HG03520 (cell line): Measurements from ENCODE around the gene CACNA2D4.

Source experiments
- ATAC-seq: cut with Tn5 transposase; IDR thresholded peaks from one replicate; pipeline ENCODE4 v1.9.1; 2021; ENCODE audit warnings: mild to moderate bottlenecking, moderate library complexity; ENCODE audit not compliant: unreplicated experiment

Gene CACNA2D4

DNA sequence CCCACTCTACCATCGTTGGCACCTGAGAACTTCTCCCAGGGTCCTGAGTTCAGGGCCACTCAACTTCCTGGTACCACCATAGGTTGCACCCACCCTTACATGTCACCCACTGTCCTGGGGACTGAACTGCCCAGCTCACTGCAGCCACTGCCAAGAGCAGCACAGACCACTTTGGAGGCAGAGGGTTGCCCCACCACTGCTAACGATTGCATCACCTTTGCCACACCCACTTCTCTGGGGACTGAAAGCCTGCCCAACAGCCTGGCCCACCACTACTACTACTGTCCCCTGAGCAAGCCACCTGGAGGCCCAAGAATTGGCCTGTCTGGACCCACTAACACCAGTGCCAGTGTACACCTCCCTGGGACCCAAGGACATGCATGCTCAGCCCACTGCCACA, 27.6 kb downstream of the CACNA2D4 start:
- ATAC-seq, result no peak

- ATAC-seq, result no peak
Measured at GRCh38 chr12:1890119-1890703, 28.2 kb downstream of the CACNA2D4 start.

- ATAC-seq, result no peak
Measured at GRCh38 chr12:1888923-1889322, 29.5 kb downstream of the CACNA2D4 start.

DNA sequence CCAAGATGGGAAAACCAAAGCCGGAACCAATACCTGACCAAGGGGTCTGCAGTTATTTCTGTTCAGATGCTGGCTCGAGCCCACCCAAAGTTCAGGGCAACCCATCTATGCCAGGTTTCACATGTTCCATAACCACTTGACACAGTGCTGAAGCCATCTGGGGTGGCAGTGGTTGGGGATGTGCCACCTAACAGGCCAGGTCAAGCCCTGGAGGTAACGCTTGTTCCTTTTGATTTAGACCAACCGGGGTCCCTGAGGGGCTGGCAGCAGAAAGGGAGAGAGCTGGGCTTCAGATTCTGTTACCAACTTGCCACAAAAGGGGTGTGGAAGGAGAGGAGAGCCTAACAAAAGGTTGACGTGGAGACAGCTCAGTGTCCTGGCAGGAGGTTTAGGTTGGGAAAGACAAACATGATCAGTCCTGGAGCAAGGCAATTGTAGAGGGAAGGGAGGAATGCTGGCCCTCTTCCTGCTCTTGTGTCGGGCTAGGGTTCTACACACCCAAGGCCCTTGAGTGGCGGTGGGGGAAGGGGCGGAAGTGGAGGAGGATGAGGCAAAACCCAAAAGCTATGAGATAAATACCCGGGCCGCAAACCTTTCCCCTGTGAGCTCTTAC, 31.9 kb downstream of the CACNA2D4 start:
- no peak for ATAC-seq

GRCh38 chr12:1885599-1886245, 32.7 kb downstream of the CACNA2D4 start:
- no peak for ATAC-seq

DNA sequence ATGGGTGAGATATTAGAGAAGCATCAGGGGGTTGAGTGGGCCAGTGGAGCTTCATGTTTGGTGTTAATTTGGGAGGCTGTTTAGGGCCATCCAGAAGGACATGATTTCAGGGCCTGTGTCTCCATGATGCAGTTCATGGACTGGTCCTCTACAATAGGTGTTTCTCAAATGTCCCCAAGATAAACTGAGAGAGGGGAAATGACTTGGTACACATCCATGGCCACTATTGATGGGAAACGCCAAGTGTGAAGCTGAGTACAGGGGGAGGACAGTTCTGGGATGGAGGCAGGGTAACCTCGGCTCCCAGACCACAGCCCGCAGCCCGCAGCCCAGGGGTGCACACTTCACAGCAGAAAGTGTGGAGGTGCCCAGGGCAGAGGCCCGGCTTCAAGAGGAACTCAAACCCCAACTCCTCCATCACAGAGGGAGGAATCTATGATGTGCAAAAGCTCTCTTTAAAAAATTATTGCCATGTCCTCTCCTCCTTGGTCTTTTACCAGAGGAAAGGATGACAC, 33.3 kb downstream of the CACNA2D4 start:
- no peak for ATAC-seq

- ATAC-seq, result no peak
Measured at GRCh38 chr12:1884651-1885050, 33.8 kb downstream of the CACNA2D4 start.

DNA sequence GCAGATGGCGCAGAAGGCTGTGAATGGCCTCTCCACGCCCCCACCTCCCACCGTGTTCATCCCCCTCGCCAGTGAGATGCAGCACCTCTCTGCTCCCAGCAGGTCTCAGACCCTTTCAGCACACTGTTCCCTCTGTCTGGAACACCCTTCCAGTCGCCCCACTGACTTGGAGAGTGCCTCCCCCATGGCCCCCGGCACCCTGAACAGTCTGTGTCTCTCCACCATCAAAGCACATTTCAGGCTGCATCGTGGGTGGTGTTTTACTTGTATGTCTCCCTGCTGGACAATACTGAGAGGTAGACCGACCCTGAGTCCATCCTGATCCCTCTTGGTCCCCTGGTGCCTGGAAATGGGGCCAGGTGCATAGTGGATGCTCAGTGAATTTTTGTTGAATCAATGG, 34.9 kb downstream of the CACNA2D4 start:
- ATAC-seq, result no peak

- no peak for ATAC-seq
Measured at GRCh38 chr12:1882850-1883470, 35.5 kb downstream of the CACNA2D4 start.

DNA sequence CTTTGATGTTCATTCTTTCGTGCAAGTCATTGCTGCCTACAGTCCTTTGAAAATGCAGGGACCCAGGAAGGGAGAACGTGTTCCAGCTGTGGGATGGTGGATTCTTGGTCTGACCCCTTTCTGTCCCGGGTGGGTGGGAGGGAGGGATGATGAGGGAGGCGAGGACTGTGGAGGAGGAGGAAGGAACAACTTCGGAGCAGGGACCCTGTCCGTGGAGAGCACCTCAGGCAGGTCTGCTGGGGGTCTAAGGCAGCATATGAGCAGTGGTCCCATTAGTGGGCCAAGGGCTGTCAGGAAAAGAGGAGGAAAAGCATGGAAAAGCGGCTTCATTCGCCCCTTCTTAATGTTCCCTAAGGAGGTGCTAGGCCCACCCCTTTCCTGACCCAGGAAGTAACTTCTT, 36.0 kb downstream of the CACNA2D4 start:
- no peak for ATAC-seq

DNA sequence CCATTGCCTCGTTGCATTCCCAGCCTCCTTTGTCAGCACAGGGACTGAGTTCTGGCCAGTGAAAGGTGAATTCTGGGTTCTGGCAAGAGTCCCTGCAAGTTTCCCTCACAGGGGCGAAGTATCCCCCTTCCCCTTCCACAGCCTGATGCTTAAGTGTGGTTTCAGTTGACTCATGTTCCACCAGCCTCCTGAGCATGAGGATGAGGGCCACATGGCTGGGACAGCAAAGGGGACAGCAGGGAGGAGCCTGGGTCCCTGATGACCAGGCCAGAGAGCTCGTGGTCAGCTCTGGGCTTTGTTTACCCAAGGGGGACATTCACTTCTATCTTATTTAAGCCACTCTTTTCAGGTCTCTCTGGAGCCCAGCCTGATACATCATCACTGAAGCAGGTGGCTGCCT, 36.5 kb downstream of the CACNA2D4 start:
- no peak for ATAC-seq

DNA sequence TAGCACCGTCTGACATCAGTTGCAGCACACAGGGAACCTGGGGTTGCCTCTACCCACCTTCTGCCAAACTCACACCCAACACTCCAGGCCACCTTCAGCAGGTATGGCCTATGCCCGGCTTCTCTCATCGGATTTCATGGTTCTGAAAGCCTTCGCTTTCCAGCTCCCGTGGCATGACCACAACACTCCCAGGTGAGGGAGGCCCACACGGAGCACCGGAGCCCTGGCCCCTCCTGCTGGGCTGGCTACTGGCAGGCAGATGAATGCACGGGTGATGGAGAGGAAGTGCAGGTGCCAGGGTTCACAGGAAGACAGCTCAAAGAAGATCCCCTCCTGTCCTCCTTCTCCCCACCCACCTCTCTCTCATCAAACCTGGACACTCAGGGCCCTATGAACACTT, 37.2 kb downstream of the CACNA2D4 start:
- ATAC-seq, result no peak

- no peak for ATAC-seq
Measured at GRCh38 chr12:1880876-1881275, 37.6 kb downstream of the CACNA2D4 start.

GRCh38 chr12:1880153-1880845, 38.2 kb downstream of the CACNA2D4 start:
- no peak for ATAC-seq

DNA sequence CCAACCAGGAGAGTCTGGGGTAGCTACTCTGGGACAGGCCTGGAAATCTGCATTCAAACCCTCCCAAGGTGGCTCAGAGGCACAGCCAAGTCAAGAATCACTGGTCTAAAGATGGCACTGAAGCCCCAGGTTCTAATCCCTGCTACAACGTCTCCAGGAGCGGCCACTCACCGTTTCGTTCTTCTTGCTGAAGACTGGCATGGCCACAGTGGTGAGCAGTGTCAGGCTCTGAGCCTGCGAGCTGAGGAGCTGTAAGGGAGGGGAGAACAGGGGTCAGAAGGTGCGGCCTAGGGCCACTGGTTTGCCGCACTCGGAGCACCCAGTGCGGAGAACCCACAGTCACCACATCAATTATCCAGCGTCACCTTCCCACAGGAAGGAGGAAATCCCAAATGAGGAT, 38.8 kb downstream of the CACNA2D4 start:
- no peak for ATAC-seq

DNA sequence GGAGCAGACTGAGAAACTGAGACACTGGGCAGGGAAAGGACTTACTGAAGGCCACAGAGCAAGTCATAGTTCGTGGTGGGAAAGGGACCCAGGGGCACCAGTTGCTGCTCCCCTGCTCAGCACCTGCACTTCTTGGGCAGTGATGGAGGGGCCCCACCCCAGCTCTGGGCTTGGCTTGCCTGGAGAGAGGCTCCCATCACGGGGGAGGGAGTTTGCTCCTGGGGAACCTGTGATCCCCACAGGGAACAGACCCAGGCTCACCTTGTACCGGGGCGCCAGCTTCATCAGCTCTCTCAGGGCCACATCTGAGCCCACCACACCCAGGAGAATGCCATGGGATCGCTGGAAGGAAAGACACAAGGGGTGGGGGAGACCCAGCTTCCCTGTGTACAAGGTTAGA, 39.8 kb downstream of the CACNA2D4 start:
- no peak for ATAC-seq

DNA sequence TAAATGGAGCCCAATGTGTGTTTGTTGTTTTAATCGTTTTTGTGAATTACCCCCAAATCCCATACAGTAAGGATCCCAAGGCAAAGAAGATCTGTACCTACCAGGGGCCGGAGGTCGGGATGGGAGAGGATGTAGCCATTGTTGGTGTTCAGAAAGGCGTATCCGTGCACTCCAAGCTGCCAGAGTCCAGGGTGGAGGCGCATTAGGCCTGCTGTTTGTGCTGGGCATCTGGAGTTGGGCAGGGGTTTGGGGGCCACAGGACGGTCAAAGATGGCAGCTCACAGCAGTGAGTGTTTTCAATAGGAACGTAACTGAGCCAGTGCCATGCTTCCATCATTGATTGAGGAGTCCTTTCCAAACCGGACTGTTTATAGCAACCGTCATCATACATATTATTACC, 40.2 kb downstream of the CACNA2D4 start:
- ATAC-seq, result no peak

DNA sequence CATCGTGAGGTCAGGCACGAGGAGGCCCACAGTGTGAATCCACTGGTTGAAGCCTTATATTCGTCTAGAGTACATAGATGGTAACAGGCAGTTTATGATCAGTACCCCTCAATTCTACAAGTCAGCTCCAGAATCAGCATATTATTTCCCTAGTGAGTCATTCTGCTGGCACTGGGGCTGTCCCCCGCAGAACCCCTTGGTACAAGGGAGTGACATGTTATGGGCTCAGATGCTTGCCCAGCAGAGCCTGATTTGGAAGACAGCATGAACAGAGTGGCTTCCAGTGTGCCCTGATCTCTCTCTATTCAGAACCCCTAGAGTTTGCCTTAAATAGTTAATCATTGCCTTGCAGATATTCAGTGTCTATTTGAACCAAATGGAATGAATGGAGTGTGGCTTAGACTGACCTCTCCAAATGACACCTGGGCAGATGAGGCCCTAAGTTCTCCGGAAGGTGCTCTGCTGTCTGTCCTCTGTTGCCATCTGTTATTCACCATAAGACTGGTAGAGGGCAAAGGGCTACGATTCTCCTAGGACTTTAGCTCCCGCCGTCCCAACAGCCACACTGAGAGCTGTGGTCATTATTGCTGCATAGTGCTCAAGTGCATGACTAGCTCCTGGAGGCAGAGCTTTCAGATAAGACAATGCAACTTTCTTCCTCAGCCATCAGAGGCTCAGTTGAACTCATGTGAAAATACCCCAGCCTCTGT, 41.1 kb downstream of the CACNA2D4 start:
- ATAC-seq, result no peak

DNA sequence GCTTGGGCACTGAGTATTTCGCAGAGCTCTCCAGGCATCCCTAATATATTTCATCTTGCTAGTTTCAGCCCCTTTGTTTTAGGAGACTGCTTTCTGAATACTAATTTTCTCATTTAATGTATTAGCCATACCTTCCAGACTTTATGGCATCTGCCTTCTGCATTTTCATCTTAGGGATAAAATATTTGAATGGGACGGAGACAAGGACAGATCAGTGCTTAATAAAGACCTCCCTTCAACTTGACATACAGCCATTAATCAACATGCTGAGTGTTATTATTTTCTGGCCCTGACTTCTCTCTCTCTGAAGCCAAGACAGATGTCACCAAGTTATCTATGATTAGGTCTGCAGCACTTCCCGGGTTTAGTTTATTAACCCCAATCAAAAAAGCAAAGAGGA, 42.4 kb downstream of the CACNA2D4 start:
- ATAC-seq, result no peak

- ATAC-seq, result no peak
Measured at GRCh38 chr12:1875608-1876007, 42.8 kb downstream of the CACNA2D4 start.
